GM10266 (cell line): ENCODE data around the gene KPRP.
A peak's percentile ranks its signal among the peaks of the same experiment; 100 is the strongest.

Experiments
- DNase-seq: peaks from one replicate; pipeline ENCODE4 v3.0.0; 2012; ENCODE audit errors: extremely low spot score
- TF ChIP-seq, protein P1 (sequence below): IDR thresholded peaks from 2 replicates; pipeline ENCODE4 v1.5.1; 2012; ENCODE audit warnings: mild to moderate bottlenecking, low read depth; ENCODE audit not compliant: control insufficient read depth, insufficient read depth; ENCODE audit errors: missing control alignments

KPRP gene, protein sequence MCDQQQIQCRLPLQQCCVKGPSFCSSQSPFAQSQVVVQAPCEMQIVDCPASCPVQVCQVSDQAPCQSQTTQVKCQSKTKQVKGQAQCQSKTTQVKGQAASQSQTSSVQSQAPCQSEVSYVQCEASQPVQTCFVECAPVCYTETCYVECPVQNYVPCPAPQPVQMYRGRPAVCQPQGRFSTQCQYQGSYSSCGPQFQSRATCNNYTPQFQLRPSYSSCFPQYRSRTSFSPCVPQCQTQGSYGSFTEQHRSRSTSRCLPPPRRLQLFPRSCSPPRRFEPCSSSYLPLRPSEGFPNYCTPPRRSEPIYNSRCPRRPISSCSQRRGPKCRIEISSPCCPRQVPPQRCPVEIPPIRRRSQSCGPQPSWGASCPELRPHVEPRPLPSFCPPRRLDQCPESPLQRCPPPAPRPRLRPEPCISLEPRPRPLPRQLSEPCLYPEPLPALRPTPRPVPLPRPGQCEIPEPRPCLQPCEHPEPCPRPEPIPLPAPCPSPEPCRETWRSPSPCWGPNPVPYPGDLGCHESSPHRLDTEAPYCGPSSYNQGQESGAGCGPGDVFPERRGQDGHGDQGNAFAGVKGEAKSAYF

DNA sequence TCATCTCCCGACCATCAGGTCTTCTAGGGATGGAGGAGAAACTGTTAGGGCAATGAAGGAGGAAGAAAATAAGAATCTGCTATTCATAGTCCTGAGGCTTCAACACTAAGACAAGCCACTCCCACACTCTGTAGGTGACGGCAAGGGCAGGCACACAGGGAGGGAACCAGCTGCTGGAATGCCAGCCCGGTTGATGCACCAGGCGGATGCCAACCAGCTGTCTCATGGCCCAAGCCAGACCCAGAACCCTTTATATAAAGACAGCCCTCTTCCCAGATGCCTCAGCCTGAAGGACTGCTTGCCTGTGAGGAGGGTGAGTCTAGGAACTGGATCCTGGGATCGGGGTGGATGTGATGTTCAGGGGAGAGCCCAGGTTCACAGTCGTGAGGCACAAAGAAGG is at the start of gene KPRP:
Gene KPRP (plus strand): TSS at position 279 of the 400 bp plus-strand sequence. CDS start 1,564 bp downstream, outside the sequence.
- no peak for DNase-seq
- TF ChIP-seq, protein P1, sequence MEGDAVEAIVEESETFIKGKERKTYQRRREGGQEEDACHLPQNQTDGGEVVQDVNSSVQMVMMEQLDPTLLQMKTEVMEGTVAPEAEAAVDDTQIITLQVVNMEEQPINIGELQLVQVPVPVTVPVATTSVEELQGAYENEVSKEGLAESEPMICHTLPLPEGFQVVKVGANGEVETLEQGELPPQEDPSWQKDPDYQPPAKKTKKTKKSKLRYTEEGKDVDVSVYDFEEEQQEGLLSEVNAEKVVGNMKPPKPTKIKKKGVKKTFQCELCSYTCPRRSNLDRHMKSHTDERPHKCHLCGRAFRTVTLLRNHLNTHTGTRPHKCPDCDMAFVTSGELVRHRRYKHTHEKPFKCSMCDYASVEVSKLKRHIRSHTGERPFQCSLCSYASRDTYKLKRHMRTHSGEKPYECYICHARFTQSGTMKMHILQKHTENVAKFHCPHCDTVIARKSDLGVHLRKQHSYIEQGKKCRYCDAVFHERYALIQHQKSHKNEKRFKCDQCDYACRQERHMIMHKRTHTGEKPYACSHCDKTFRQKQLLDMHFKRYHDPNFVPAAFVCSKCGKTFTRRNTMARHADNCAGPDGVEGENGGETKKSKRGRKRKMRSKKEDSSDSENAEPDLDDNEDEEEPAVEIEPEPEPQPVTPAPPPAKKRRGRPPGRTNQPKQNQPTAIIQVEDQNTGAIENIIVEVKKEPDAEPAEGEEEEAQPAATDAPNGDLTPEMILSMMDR, result no peak

DNA sequence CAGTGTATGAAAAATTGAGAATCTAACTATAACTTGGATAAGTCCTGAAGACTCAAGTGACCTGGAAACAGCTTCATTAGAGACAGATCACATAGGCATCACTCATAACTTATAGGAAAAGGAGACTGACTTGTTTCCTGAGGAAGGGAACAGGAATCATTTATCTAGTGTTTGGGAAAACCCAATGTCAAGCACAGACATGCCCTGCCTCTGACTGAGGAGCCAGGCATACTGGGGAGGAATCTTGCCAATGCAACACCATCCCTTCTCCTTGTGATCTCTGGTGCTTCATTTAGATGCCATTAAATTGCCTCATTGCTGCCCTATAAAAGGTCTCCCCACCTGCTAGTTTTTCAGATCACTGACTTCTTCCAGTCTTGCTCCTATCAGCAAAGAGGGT is 39.6 kb upstream of the KPRP start:
- DNase-seq, result no peak
- TF ChIP-seq, protein P1, result no peak

DNA sequence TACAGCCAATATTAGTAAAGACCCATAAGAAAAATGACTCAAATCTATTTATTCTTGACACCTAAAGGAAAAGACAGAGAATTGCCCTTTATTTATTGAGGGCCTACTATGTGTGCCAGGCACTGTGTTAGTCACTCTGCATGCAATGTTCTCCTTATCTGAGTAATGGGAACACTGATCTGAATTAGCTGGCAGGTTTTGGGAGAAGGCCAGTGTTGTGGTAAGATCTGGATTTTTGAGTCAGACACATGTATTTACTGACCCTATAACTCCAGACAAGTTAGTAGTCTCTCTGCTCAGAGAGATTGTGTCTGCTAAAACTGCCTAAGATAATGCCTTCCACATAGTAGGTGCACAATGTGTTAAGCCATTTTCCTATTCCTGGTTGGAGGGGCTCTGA is 32.6 kb upstream of the KPRP start:
- DNase-seq, result no peak
- TF ChIP-seq, protein P1, result no peak

DNA sequence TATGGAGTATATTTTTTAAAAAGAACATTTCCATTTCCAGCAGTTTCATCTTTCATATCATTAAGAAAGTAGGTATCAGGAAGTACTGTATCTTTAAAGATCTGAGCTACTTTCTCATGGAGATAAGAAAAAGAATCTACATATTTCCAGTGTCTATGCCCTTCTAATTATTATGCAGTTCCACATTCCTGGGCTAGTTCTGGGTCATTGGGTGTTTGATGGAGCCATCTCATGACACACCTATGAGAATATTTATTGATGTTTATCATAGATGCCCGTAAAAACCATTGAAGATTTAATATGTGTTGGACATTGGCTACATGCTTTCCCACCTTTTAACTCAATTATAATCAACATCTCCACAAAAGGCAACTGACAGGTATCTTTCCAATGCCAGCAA is 28.8 kb upstream of the KPRP start:
- TF ChIP-seq, protein P1, result no peak
- no peak for DNase-seq

DNA sequence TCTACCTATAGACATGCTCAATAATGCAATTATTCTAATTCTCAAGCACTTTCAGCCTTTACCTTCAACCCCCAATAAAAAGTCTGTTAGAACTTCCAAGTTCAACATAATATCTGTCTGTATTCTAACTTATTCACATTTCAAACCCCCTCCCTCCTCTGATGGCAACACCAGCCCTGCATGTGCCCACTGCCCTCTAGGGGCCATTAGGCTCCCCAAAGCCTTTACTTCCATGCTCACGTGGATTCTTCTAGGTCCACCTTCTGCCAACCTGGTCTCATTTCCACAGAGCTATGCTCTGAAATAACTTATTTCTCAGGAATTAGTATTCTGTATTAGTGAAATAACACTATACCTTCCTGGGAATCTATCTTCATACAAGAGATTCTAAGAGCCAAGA is 22.2 kb upstream of the KPRP start:
- DNase-seq, result no peak
- TF ChIP-seq, protein P1, result peak; percentile 10

DNA sequence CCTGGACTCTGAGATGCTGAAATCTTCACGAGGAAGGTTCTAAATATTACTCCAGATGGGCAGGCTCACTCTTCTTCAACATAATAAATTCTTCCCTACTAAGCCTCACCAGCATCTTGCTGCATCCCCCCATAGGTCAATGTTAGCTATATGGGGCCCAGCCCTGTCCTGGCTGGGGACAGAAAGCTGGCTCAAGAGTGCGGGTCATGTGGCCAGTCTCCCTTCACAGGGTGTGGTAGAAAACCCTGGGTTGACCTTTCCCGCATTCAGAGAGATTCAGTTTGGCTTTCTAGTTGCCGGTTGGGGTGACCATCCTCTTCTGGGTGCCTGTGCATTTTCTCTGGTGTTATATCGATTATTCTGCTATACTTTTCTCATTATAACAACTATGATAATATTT is 19.8 kb upstream of the KPRP start:
- TF ChIP-seq, protein P1, result no peak
- no peak for DNase-seq

- DNase-seq, result no peak
- TF ChIP-seq, protein P1, result no peak
Observed at GRCh38 chr1:152739841-152740240, 18.0 kb upstream of the KPRP start.
